OCI-LY7 (cell line): Measurements from ENCODE around the gene PDE9A.

Experiments used
- CTCF ChIP-seq: fragments of 200-600 bp; sonication (generic); conservative IDR thresholded peaks from 2 replicates; pipeline ENCODE4 v1.5.1; 2014; ENCODE audit warnings: mild to moderate bottlenecking, antibody characterized with exemption, low read length, moderate library complexity, mixed read lengths
- EZH2phosphoT487 ChIP-seq: fragments of 200-600 bp; sonication (generic); IDR thresholded peaks from 2 replicates; pipeline ENCODE4 v1.6.1; 2018; ENCODE audit warnings: low read depth, borderline replicate concordance, mild to moderate bottlenecking, mixed run types, antibody characterized with exemption, low read length, moderate library complexity, mixed read lengths

- no peak for TF ChIP-seq CTCF
- no peak for TF ChIP-seq EZH2phosphoT487
Measured at GRCh38 chr21:42632771-42633690, 20.4 kb upstream of the PDE9A start.
